ENCODE measurements around the gene SMARCA4.
A peak's percentile ranks its signal among the peaks of the same experiment; 100 is the strongest.

Gene SMARCA4

DNA sequence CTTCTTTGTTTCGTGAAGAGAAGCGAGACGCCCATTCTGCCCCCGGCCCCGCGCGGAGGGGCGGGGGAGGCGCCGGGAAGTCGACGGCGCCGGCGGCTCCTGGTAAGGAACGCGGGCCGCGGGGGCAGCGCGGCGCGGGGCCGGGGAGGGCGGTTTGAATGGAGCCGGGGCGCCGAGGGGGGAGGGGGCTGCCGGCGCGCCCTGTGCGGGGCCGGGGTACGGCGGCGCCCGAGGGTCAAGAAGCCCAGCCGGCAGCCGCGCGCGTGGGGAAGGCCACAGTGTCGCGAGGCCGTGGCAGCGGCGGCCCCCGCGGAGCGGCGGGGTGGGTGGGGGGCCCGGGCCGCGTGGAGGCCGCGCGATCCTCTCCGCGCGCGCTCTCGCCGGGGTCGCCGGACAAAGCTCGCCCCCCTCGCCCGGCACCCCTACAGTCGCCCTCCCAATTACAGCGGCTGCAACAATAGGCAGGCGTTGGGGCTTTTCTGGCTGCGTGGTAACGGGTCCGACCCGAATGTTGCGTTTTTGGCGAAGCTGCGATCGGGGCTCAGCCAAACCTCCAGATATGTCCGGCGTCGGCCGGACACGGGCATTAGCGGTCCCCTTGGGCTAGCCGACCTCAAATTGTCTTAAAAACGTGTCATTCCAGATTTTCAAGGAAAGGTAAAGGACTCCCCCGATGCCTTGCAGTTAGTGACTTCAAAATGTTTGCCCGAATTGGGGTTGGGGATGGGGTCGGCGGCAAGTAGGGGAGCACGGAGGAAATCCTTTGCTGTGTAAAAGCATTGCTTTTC is 437 bp downstream of the SMARCA4 start:
- no peak for DNase-seq (ENCODE audit: low read depth, low spot score)

DNA sequence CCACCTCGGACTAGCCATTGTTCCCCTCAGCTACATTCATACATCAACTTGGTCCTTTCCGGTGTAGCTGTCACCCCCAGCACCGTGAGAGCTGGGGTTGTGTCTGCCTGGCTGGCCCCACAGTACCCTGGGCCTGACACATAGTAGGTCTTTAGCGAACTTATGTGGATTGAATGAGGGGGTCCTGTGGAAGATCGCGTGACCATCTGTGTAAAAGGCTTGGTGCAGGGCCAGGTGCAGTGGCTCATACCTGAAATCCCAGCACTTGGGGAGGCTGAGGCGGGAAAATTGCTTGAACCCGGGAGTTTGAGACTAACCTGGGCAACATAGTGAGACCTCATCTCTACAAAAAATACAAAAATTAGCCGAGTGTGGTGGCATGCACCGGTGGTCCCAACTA is 2.0 kb downstream of the SMARCA4 start:
- Histone ChIP-seq H3K9me3 (ENCODE audit: insufficient read depth, low read length) (no peaks in the 10 kb centered on the region), H3K4me1 (ENCODE audit: insufficient read depth, insufficient read length) (peaks cover 9% of the 10 kb centered on the region), H3K36me3 (ENCODE audit: insufficient read depth, insufficient read length, low read length) (peaks cover 19% of the 10 kb centered on the region), H3K4me3 (ENCODE audit: insufficient read length, low read depth) (no peak overlapping the region), H3K9ac (ENCODE audit: insufficient read length, low read depth) (no peak overlapping the region), H3K27me3 (ENCODE audit: insufficient read depth, insufficient read length) (no peaks in the 10 kb centered on the region)
- TF ChIP-seq SUZ12 (IDR thresholded peaks at IDR 0.05; ENCODE audit: extremely low read depth, insufficient read depth, insufficient read length), result no peak
- no peak for TF ChIP-seq ZNF274 (IDR thresholded peaks at IDR 0.05; ENCODE audit: low read depth, low read length)
- no peak for TF ChIP-seq YY1 (IDR thresholded peaks at IDR 0.05; ENCODE audit: insufficient read depth, insufficient read length)
- no peak for DNase-seq (ENCODE audit: low read depth, low spot score)

More for the DNA sequence above, 437 bp downstream of the SMARCA4 start:
- H3K4me3 ChIP-seq (ENCODE audit: insufficient read length, low read depth), result peak overlapping the region; percentile 96
- peak overlapping the region; percentile 95 for H3K9ac ChIP-seq (ENCODE audit: insufficient read length, low read depth)
- no peaks in the 10 kb centered on the region for H3K27me3 ChIP-seq (ENCODE audit: insufficient read depth, insufficient read length)
- H3K9me3 ChIP-seq (ENCODE audit: insufficient read depth, low read length), result no peaks in the 10 kb centered on the region
- no peak for TF ChIP-seq SUZ12 (IDR thresholded peaks at IDR 0.05; ENCODE audit: extremely low read depth, insufficient read depth, insufficient read length)
- peaks cover 9% of the 10 kb centered on the region for H3K4me1 ChIP-seq (ENCODE audit: insufficient read depth, insufficient read length)
- H3K36me3 ChIP-seq (ENCODE audit: insufficient read depth, insufficient read length, low read length), result peaks cover 16% of the 10 kb centered on the region

DNA sequence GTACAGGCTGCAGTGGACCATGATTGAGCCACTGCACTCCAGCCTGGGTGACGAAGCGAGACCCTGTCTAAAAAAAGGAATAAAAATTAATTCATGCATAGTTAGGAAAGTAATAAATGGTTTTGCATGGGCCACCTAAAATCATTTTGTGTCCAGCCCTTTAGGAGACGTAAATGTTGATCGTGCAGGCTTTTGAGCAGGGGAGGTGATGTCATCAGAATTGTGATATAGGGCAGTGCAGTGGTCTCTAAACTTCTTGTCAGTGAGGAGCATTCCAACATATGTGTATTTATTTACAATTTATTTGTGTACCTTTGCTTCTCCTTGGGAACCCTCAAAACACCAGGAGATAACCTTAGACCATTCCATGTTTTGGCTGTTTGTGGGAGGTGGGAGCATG is 3.0 kb downstream of the SMARCA4 start:
- H3K36me3 ChIP-seq (ENCODE audit: insufficient read depth, insufficient read length, low read length), result peaks cover 19% of the 10 kb centered on the region
- TF ChIP-seq SUZ12 (IDR thresholded peaks at IDR 0.05; ENCODE audit: extremely low read depth, insufficient read depth, insufficient read length), result no peak
- TF ChIP-seq YY1 (IDR thresholded peaks at IDR 0.05; ENCODE audit: insufficient read depth, insufficient read length), result no peak
- no peak for TF ChIP-seq ZNF274 (IDR thresholded peaks at IDR 0.05; ENCODE audit: low read depth, low read length)
- no peak overlapping the region for H3K4me3 ChIP-seq (ENCODE audit: insufficient read length, low read depth)
- H3K27me3 ChIP-seq (ENCODE audit: insufficient read depth, insufficient read length), result no peaks in the 10 kb centered on the region
- no peak overlapping the region for H3K9ac ChIP-seq (ENCODE audit: insufficient read length, low read depth)
- DNase-seq (ENCODE audit: low read depth, low spot score), result no peak
- H3K9me3 ChIP-seq (ENCODE audit: insufficient read depth, low read length), result no peaks in the 10 kb centered on the region
- H3K4me1 ChIP-seq (ENCODE audit: insufficient read depth, insufficient read length), result peaks cover 9% of the 10 kb centered on the region

DNA sequence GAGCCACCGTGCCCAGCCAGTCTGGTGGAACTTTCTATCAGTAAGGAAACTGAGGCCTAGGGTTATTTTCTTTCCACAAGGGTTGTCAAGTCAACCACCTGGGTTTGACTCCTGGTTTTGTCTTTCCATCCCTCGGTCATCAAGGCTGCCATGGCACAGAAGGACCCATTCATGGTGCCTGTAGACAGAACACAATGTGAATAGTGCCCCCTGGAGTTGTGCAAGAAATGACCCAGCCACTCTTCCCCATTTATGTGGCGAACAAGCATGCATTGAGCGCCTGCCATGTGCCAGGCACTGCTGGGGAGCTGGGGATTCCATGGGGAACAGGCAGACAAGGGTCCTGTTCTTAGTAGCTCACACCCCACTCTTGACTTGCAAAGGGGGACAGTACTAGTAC is 4.1 kb downstream of the SMARCA4 start:
- TF ChIP-seq SUZ12 (IDR thresholded peaks at IDR 0.05; ENCODE audit: extremely low read depth, insufficient read depth, insufficient read length), result no peak
- H3K4me3 ChIP-seq (ENCODE audit: insufficient read length, low read depth), result no peak overlapping the region
- H3K9me3 ChIP-seq (ENCODE audit: insufficient read depth, low read length), result no peaks in the 10 kb centered on the region
- H3K27me3 ChIP-seq (ENCODE audit: insufficient read depth, insufficient read length), result no peaks in the 10 kb centered on the region
- H3K36me3 ChIP-seq (ENCODE audit: insufficient read depth, insufficient read length, low read length), result peaks cover 19% of the 10 kb centered on the region
- DNase-seq (ENCODE audit: low read depth, low spot score), result no peak
- H3K4me1 ChIP-seq (ENCODE audit: insufficient read depth, insufficient read length), result peaks cover 9% of the 10 kb centered on the region
- no peak overlapping the region for H3K9ac ChIP-seq (ENCODE audit: insufficient read length, low read depth)

DNA sequence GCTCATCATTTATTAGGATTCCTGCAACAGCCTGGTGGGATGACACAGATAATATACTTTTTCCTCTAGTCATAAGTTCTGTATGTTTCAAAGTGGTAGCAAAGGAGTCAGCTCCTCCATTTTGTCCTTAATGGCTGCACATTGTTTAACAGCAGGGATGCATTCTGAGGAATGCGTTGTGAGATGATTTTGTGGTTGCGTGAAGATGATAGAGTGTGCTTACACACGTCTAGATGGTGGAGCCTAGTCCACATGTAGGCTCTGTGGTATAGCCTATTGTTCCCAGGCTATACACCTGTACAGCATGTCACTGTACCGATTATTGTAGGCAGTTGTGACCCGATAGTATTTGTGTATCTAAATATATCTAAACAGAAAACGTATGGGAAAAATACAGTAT is 4.6 kb downstream of the SMARCA4 start:
- Histone ChIP-seq H3K27me3 (ENCODE audit: insufficient read depth, insufficient read length) (no peaks in the 10 kb centered on the region), H3K4me3 (ENCODE audit: insufficient read length, low read depth) (no peak overlapping the region), H3K36me3 (ENCODE audit: insufficient read depth, insufficient read length, low read length) (peaks cover 19% of the 10 kb centered on the region), H3K4me1 (ENCODE audit: insufficient read depth, insufficient read length) (peaks cover 9% of the 10 kb centered on the region), H3K9me3 (ENCODE audit: insufficient read depth, low read length) (no peaks in the 10 kb centered on the region), H3K9ac (ENCODE audit: insufficient read length, low read depth) (no peak overlapping the region)
- TF ChIP-seq ZNF274 (IDR thresholded peaks at IDR 0.05; ENCODE audit: low read depth, low read length) (no peak), YY1 (IDR thresholded peaks at IDR 0.05; ENCODE audit: insufficient read depth, insufficient read length) (no peak)
- DNase-seq (ENCODE audit: low read depth, low spot score), result no peak

DNA sequence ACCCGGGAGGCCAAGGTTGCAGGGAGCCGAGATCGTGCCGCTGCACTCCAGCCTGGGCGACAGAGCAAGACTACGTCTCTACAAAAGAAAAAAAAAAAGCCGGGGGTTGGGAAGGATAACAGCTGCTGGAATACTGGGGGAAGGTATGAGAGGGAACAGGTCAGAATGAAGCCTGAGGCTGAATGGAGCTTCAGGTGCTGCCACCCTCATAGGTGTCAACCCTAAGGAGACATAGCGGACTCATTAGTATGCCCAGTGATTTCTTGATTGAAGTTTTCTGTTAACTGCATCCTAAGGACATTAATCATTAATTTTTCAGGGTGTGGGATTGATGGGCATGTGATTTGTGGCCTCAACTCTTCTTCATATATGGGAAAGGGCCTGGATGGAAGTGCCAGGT is 6.0 kb downstream of the SMARCA4 start:
- DNase-seq (ENCODE audit: low read depth, low spot score), result no peak
- H3K9me3 ChIP-seq (ENCODE audit: insufficient read depth, low read length), result no peaks in the 10 kb centered on the region
- peaks cover 23% of the 10 kb centered on the region for H3K36me3 ChIP-seq (ENCODE audit: insufficient read depth, insufficient read length, low read length)
- H3K9ac ChIP-seq (ENCODE audit: insufficient read length, low read depth), result no peak overlapping the region
- TF ChIP-seq YY1 (IDR thresholded peaks at IDR 0.05; ENCODE audit: insufficient read depth, insufficient read length) (no peak), SUZ12 (IDR thresholded peaks at IDR 0.05; ENCODE audit: extremely low read depth, insufficient read depth, insufficient read length) (no peak), ZNF274 (IDR thresholded peaks at IDR 0.05; ENCODE audit: low read depth, low read length) (no peak)
- no peak overlapping the region for H3K4me3 ChIP-seq (ENCODE audit: insufficient read length, low read depth)
- peaks cover 9% of the 10 kb centered on the region for H3K4me1 ChIP-seq (ENCODE audit: insufficient read depth, insufficient read length)
- H3K27me3 ChIP-seq (ENCODE audit: insufficient read depth, insufficient read length), result no peaks in the 10 kb centered on the region

DNA sequence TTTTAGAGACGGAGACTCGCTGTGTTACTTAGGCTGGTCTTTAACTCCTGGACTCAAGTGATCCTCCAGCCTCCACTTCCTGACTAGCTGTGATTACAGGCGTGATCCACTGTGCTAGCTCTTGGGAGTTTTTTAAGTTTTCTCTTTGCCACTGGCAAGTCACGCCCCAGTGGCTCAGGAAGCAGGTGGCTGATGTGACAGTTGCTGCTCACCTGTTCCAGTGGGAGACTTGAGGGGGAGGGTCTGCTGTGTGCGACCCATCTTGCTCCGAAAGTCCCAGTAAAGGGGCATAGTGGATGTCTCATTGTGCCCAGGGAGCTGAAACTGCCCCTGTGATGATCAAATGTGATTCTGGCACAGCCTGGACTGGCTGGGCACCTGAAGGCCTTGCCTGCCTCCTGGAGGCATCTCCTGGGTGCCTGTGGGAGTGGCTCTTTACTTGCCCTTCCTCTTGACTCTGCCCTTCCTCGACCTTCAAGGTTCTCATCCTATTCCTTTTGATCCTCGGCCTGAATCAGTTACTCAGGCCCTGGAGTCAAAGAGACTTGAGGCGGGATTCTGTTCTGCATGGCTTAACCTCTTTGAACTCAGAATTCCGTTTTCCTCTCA is 7.8 kb downstream of the SMARCA4 start:
- Histone ChIP-seq H3K27me3 (ENCODE audit: insufficient read depth, insufficient read length) (no peaks in the 10 kb centered on the region), H3K9me3 (ENCODE audit: insufficient read depth, low read length) (no peaks in the 10 kb centered on the region), H3K36me3 (ENCODE audit: insufficient read depth, insufficient read length, low read length) (peaks cover 26% of the 10 kb centered on the region), H3K9ac (ENCODE audit: insufficient read length, low read depth) (no peak overlapping the region), H3K4me1 (ENCODE audit: insufficient read depth, insufficient read length) (peaks cover 13% of the 10 kb centered on the region), H3K4me3 (ENCODE audit: insufficient read length, low read depth) (no peak overlapping the region)
- no peak for DNase-seq (ENCODE audit: low read depth, low spot score)
- TF ChIP-seq ZNF274 (IDR thresholded peaks at IDR 0.05; ENCODE audit: low read depth, low read length), result no peak
- no peak for TF ChIP-seq YY1 (IDR thresholded peaks at IDR 0.05; ENCODE audit: insufficient read depth, insufficient read length)
- no peak for TF ChIP-seq SUZ12 (IDR thresholded peaks at IDR 0.05; ENCODE audit: extremely low read depth, insufficient read depth, insufficient read length)

Measured in NT2/D1 (cell line).